Panc1 (cell line): ENCODE measurements around the gene OR1I1. TPM values are rescaled to one million over a fixed set of nuclear protein-coding genes. Genes with fewer than 3 reads are reported as not detected.

ENCODE experiments used
- total RNA-seq: library from RNA; stranded (reverse); gene quantifications from one replicate; pipeline ENCODE4 v1.2.1, GENCODE V29; 2021; ENCODE audit not compliant: unreplicated experiment

OR1I1 gene
- total RNA-seq, 1 experiment from 2014 or later: not detected

Other genes starting within 250 kb of the OR1I1 start
- gene OR7A5, start 247.0 kb upstream of the OR1I1 start, total RNA-seq: not detected
- gene OR7C1, start 247.0 kb upstream of the OR1I1 start, total RNA-seq: not detected
- gene OR7A10, start 233.3 kb upstream of the OR1I1 start, total RNA-seq: not detected
- not detected for gene OR7A17, start 196.1 kb upstream of the OR1I1 start, total RNA-seq
- not detected for gene OR7C2, start 140.7 kb upstream of the OR1I1 start, total RNA-seq
- gene SLC1A6, start 102.3 kb upstream of the OR1I1 start, total RNA-seq: 0.15 TPM
- not detected for gene CASP14, start 32.7 kb upstream of the OR1I1 start, total RNA-seq
- gene SYDE1, start 25.2 kb downstream of the OR1I1 start, total RNA-seq: 47.7 TPM
- gene NOTCH3, start 118.8 kb downstream of the OR1I1 start, total RNA-seq: 5.3 TPM
- 0.31 TPM for gene EPHX3, start 150.2 kb downstream of the OR1I1 start, total RNA-seq